ENCODE measurements around the gene STIM2.

DNA sequence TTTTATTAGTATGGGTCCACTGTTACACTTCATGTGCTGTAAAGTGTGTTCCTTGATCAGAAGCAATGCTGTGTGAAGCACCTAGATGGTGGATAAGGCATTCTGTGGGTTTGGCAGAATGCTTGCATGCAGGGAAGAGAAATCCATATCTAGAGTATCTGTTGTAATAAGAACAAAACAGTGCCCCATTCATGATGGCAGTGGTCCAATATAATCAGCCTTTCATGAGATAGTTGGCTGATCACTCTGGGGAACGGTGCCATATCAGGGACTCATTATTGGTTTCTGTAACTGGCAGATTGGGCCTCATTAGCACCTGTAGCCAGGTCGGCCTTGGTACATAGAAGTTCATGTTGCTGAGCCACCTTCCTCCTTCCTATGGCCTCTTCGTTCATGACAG is 28.7 kb downstream of the STIM2 start:
- TF ChIP-seq, protein P1, sequence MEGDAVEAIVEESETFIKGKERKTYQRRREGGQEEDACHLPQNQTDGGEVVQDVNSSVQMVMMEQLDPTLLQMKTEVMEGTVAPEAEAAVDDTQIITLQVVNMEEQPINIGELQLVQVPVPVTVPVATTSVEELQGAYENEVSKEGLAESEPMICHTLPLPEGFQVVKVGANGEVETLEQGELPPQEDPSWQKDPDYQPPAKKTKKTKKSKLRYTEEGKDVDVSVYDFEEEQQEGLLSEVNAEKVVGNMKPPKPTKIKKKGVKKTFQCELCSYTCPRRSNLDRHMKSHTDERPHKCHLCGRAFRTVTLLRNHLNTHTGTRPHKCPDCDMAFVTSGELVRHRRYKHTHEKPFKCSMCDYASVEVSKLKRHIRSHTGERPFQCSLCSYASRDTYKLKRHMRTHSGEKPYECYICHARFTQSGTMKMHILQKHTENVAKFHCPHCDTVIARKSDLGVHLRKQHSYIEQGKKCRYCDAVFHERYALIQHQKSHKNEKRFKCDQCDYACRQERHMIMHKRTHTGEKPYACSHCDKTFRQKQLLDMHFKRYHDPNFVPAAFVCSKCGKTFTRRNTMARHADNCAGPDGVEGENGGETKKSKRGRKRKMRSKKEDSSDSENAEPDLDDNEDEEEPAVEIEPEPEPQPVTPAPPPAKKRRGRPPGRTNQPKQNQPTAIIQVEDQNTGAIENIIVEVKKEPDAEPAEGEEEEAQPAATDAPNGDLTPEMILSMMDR (IDR thresholded peaks at IDR 0.05 in 2 of 3, conservative IDR thresholded peaks at IDR 0.05 in 1 of 3; ENCODE audit: control insufficient read depth in 2 of 3, extremely low read depth in 1 of 3, insufficient read depth in 1 of 3, low read depth in 3 of 3, low read length in 3 of 3): no peak
- TF ChIP-seq ZNF207 (IDR thresholded peaks at IDR 0.05; ENCODE audit: borderline replicate concordance) (no peak), GABPA (IDR thresholded peaks at IDR 0.05; ENCODE audit: low read depth) (no peak), SREBF2 (IDR thresholded peaks at IDR 0.05; ENCODE audit: low read length) (no peak), SP1 (IDR thresholded peaks at IDR 0.05; ENCODE audit: low read depth, low read length) (no peak), CHD1 (IDR thresholded peaks at IDR 0.05; ENCODE audit: low read depth, low read length) (no peak), BRCA1 (IDR thresholded peaks at IDR 0.05; ENCODE audit: low read depth, low read length) (no peak), POLR2AphosphoS5 (IDR thresholded peaks at IDR 0.05; ENCODE audit: low read length) (no peak), POLR2A (IDR thresholded peaks at IDR 0.05; ENCODE audit: low read depth, low read length) (no peak)

Measured in GM12878 (cell line).